Stimulated activated CD4-positive, alpha-beta T cell treated with anti-CD3 and anti-CD28 coated beads, Interleukin-12 subunit alpha, Interleukin-12 subunit beta, amount 100 ng/mL, for 48 hours (primary cell): ENCODE results near the gene STMN3.

Experiments used
- DNase-seq, 3 donors: peaks; one replicate each; pipeline ENCODE4 v3.0.0-alpha.2; 2020; ENCODE audit warnings: low read depth in 2 of 3, low spot score in 1 of 3

Gene STMN3

GRCh38 chr20:63653041-63653973 lies at the start of gene STMN3:
Gene STMN3, minus strand, starts transcription at chr20:63653424. Its CDS starts 79 bp downstream, at chr20:63653345.
- DNase-seq = peak in 2 of 3 donors; percentile 46 to 66

- DNase-seq = no peak
Measured at GRCh38 chr20:63702036-63702665, 48.9 kb upstream of the STMN3 start.

DNA sequence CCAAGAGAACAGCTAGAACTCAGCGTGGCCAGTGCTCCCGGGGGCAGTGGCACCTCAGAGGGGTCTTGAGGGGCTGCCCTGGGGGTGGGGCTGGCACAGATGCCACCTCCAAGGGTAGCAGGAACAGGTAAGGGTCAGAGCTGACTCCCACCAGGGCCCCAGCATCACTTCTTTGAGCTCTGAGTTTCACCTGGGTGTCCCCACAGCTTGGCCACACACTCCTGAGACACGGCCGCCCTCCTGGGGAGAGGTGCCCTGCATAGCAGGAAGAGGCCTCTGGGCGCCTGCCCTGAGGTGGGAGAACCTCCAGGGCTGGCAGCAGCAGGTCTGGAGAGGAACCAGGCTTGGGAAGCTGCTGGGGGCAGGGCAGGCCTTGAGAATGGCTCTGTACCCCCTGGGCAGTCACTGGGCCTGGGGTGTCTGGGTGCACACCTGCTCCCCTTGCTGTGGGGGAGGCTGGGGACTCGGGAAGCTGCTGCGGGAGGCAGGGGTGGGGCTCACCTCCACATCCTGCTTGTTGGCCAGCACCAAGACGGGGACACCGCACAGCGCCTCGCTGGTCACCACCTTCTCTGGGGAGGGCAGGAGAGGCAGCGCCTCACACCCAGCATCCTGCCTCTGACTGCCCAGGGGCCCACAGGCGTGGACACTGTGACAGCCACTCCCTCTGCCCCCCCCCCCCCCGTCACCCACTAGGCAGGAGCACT lies 48.3 kb upstream of the STMN3 start:
- DNase-seq = no peak

- no peak for DNase-seq
Measured at GRCh38 chr20:63701051-63701328, 47.8 kb upstream of the STMN3 start.

- DNase-seq = no peak
Measured at GRCh38 chr20:63700199-63701050, 47.2 kb upstream of the STMN3 start.

DNA sequence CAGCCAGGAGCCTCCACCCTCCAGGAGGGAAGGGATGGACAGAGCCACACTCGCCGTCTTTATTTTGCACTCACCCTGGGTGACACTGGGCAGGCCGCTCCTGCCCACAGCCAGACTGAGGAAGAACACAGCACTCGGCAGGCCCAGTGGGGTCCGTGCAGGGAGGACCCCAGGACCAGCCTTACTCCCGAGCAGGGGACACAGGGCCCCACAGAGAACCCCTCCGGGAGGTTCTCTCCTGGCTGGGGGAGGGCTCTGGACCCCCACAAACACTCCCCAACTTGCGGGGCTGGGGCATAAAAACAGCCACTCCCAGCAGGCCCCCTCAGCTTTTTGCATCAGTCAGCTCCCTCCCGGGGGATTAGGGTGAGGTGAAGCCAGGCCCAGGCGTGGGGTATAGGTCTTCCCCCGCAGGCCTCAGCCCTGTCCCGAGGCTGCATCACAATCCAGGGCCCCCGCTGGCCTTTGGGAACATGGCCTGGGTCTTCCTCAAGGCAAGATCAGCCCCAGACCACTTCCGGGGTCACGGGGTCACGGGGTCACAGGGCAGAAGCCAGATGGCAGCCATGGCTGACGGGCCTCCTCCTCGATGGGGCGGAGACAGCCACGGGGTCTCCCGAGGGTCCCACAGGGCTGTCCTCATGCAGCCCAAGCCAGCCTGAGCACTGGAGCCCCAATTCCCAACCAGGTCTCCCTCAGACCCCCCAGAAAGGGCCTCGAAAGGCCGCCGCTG lies 46.4 kb upstream of the STMN3 start:
- no peak for DNase-seq

GRCh38 chr20:63698739-63699465 lies 45.7 kb upstream of the STMN3 start:
- DNase-seq = peak; percentile 51 to 59 (median 52)

DNA sequence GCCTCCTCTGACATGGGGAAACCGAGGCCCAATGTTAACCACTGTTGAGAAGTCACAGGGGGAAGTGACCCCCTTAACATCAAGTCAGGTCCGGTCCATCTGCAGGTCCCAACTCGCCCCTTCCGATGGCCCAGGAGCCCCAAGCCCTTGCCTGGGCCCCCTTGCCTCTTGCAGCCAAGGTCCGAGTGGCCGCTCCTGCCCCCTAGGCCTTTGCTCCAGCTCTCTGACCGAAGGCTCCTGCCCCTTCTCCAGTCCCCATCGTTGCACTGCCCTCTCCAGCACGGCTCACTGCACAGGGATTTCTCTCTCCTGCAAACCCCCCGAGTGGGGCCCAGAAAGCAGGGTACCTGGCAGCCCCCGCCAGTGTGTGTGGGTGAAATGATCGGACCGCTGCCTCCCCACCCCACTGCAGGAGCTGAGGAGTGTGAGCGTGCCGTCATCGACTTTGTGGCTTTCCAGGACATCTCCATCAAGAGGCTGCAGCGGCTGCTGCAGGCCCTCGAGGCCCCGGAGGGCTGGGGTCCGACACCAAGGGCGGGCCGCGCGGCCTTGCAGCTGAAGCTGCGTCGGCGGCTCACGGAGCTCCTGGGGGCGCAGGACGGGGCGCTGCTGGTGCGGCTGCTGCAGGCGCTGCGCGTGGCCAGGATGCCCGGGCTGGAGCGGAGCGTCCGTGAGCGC lies 44.8 kb upstream of the STMN3 start:
- no peak for DNase-seq

- no peak for DNase-seq
Measured at GRCh38 chr20:63697357-63697867, 44.2 kb upstream of the STMN3 start.

DNA sequence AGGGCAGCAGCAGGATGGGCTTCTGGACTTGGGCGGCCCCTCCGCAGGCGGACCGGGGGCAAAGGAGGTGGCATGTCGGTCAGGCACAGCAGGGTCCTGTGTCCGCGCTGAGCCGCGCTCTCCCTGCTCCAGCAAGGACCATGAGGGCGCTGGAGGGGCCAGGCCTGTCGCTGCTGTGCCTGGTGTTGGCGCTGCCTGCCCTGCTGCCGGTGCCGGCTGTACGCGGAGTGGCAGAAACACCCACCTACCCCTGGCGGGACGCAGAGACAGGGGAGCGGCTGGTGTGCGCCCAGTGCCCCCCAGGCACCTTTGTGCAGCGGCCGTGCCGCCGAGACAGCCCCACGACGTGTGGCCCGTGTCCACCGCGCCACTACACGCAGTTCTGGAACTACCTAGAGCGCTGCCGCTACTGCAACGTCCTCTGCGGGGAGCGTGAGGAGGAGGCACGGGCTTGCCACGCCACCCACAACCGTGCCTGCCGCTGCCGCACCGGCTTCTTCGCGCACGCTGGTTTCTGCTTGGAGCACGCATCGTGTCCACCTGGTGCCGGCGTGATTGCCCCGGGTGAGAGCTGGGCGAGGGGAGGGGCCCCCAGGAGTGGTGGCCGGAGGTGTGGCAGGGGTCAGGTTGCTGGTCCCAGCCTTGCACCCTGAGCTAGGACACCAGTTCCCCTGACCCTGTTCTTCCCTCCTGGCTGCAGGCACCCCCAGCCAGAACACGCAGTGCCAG lies 43.6 kb upstream of the STMN3 start, which contains the start of gene TNFRSF6B:
TNFRSF6B (plus strand) TSS at position 25 of the 729 bp plus-strand sequence; CDS start at position 141, 116 bp downstream.
- no peak for DNase-seq

GRCh38 chr20:63696306-63696627 lies 43.0 kb upstream of the STMN3 start:
- DNase-seq = no peak

- DNase-seq = no peak
Measured at GRCh38 chr20:63695424-63696305, 42.4 kb upstream of the STMN3 start.

DNA sequence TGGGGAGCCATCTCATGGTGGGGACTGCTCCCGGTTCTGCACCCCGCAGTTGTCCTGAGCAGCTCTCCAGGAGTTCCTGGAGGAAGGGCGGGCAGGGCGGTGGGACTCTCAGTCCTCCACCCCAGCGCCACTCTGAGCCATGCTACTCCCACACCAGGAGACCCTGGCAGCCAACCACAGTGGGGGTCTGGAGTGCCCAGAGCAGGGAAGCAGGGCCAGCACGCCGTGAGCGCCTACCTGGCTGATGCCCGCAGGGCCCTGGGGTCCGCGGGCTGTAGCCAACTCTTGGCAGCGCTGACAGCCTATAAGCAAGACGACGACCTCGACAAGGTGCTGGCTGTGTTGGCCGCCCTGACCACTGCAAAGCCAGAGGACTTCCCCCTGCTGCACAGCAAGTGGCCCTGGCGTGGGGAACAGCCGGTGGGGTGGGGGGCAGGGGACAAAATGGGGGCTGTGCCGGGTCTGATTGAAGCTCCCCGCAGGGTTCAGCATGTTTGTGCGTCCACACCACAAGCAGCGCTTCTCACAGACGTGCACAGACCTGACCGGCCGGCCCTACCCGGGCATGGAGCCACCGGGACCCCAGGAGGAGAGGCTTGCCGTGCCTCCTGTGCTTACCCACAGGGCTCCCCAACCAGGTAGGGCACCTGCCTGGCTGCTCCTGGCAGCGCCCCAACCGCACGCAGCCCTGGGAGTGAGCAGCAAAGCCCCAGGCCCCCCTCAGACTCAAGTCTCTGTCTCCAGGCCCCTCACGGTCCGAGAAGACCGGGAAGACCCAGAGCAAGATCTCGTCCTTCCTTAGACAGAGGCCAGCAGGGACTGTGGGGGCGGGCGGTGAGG lies 41.6 kb upstream of the STMN3 start:
- no peak for DNase-seq

- no peak for DNase-seq
Measured at GRCh38 chr20:63693733-63694583, 40.7 kb upstream of the STMN3 start.

GRCh38 chr20:63693083-63693732 lies 40.0 kb upstream of the STMN3 start:
- DNase-seq = no peak
